IPS DF 19.7 (cell line): ENCODE data around the gene ARHGEF7.

Source experiments
- DNase-seq: peaks from one replicate; pipeline ENCODE4 v3.0.0-alpha.2; 2013; ENCODE audit warnings: low read depth, low spot score

ARHGEF7 gene

GRCh38 chr13:111132948-111133347 lies 17.8 kb downstream of the ARHGEF7 start:
- no peak for DNase-seq

GRCh38 chr13:111139452-111139851 lies 24.3 kb downstream of the ARHGEF7 start:
- DNase-seq = no peak

- no peak for DNase-seq
These were observed 24.9 kb downstream of the ARHGEF7 start for GRCh38 chr13:111139873-111140561.

GRCh38 chr13:111140562-111141105 lies 25.5 kb downstream of the ARHGEF7 start:
- DNase-seq = no peak

- DNase-seq = no peak
These were observed 27.4 kb downstream of the ARHGEF7 start for GRCh38 chr13:111142472-111142871.

GRCh38 chr13:111143865-111144540 lies 28.9 kb downstream of the ARHGEF7 start:
- no peak for DNase-seq

GRCh38 chr13:111145071-111145470 lies 30.0 kb downstream of the ARHGEF7 start:
- no peak for DNase-seq

GRCh38 chr13:111145506-111145905 lies 30.4 kb downstream of the ARHGEF7 start:
- DNase-seq = no peak

- DNase-seq = no peak
These were observed 37.7 kb downstream of the ARHGEF7 start for GRCh38 chr13:111152844-111153243.

- DNase-seq = peak; percentile 54
These were observed 38.3 kb downstream of the ARHGEF7 start for GRCh38 chr13:111153279-111153976.

- no peak for DNase-seq
These were observed 38.8 kb downstream of the ARHGEF7 start for GRCh38 chr13:111153977-111154332.

GRCh38 chr13:111156421-111156820 lies 41.3 kb downstream of the ARHGEF7 start:
- DNase-seq = no peak

- no peak for DNase-seq
These were observed 43.2 kb downstream of the ARHGEF7 start for GRCh38 chr13:111158136-111158805.

- DNase-seq = no peak
These were observed 44.5 kb downstream of the ARHGEF7 start for GRCh38 chr13:111159362-111160320.

GRCh38 chr13:111160648-111161047 lies 45.5 kb downstream of the ARHGEF7 start:
- no peak for DNase-seq

- no peak for DNase-seq
These were observed 46.8 kb downstream of the ARHGEF7 start for GRCh38 chr13:111161601-111162600.

GRCh38 chr13:111165241-111166010 lies 50.3 kb downstream of the ARHGEF7 start:
- DNase-seq = no peak

GRCh38 chr13:111166882-111167675 lies 52.0 kb downstream of the ARHGEF7 start:
- DNase-seq = no peak
